K562 (cell line): ENCODE measurements around the gene AGPAT3. TPM values are rescaled to one million over a fixed set of nuclear protein-coding genes. Genes with fewer than 3 reads are reported as not detected.
A peak's percentile ranks its signal among the peaks of the same experiment; 100 is the strongest.

Source experiments
- ASH1L ChIP-seq: fragments of 450-650 bp; IDR thresholded peaks from 2 replicates; pipeline ENCODE4 v1.6.1; 2018; ENCODE audit warnings: borderline replicate concordance, mild to moderate bottlenecking, low read depth; ENCODE audit not compliant: partially characterized antibody
- CHD2 ChIP-seq: IDR thresholded peaks from 2 replicates; pipeline ENCODE4 v1.6.1; 2011; ENCODE audit warnings: low read depth, low read length
- DIDO1 ChIP-seq: fragments of 450-650 bp; IDR thresholded peaks from 2 replicates; pipeline ENCODE4 v1.6.1; 2016; ENCODE audit warnings: low read depth, missing biosample characterization, missing genetic modification characterization
- ESRRA ChIP-seq: fragments of 450-650 bp; IDR thresholded peaks from 2 replicates; pipeline ENCODE4 v1.6.1; 2014; ENCODE audit warnings: low read depth, mild to moderate bottlenecking, moderate library complexity, borderline replicate concordance
- HIVEP1 ChIP-seq: fragments of 250-450 bp; sonication (Bioruptor Pico); IDR thresholded peaks from 2 replicates; pipeline ENCODE4 v1.4.0; 2020; ENCODE audit warnings: mild to moderate bottlenecking
- ILF3 ChIP-seq: fragments of 450-650 bp; IDR thresholded peaks from 2 replicates; pipeline ENCODE4 v1.6.1; 2018; ENCODE audit warnings: antibody characterized with exemption, mild to moderate bottlenecking, moderate library complexity, borderline replicate concordance
- MBD2 ChIP-seq: sonication (generic); IDR thresholded peaks from 2 replicates; pipeline ENCODE4 v1.6.1; 2016; ENCODE audit warnings: low read depth, borderline replicate concordance
- MTA1 ChIP-seq: fragments of 450-650 bp; IDR thresholded peaks from 2 replicates; pipeline ENCODE4 v1.6.1; 2017; ENCODE audit warnings: borderline replicate concordance
- PATZ1 ChIP-seq: fragments of 250-450 bp; sonication (Bioruptor Pico); IDR thresholded peaks from 2 replicates; pipeline ENCODE4 v1.5.0; 2020; ENCODE audit warnings: mild to moderate bottlenecking, borderline replicate concordance
- RBM25 ChIP-seq: fragments of 200-400 bp; formaldehyde crosslinking; IDR thresholded peaks from 2 replicates; pipeline ENCODE4 v1.6.1; 2018; ENCODE audit warnings: low read length, low read depth, moderate library complexity; ENCODE audit not compliant: severe bottlenecking
- RCOR1 ChIP-seq, 2 experiments: IDR thresholded peaks; 2 replicates each; pipeline ENCODE4 v1.6.1; 2012; ENCODE audit warnings: low read depth in 2 of 2, low read length in 2 of 2, borderline replicate concordance in 1 of 2, improper control_type of control experiment in 1 of 2
- RREB1 ChIP-seq: fragments of 250-450 bp; sonication (Bioruptor Pico); IDR thresholded peaks from 2 replicates; pipeline ENCODE4 v1.4.0; 2020
- TSC22D4 ChIP-seq: fragments of 450-650 bp; IDR thresholded peaks from 2 replicates; pipeline ENCODE4 v1.6.1; 2016; ENCODE audit warnings: missing genetic modification characterization, missing biosample characterization, control low read depth
- ZNF184 ChIP-seq: sonication (generic); formaldehyde crosslinking; IDR thresholded peaks from 2 replicates; pipeline ENCODE4 v1.5.0; 2020; ENCODE audit warnings: missing genetic modification reagents
- ZNF224 ChIP-seq: sonication (generic); formaldehyde crosslinking; IDR thresholded peaks from 2 replicates; pipeline ENCODE4 v1.8.0; 2022; ENCODE audit warnings: mild to moderate bottlenecking, missing genetic modification reagents
- ZNF436 ChIP-seq: fragments of 250-450, 450-650 bp; sonication (Bioruptor Pico); formaldehyde crosslinking; IDR thresholded peaks from 2 replicates; pipeline ENCODE4 v1.7.0; 2020; ENCODE audit warnings: mild to moderate bottlenecking
- polyA plus RNA-seq, 8 experiments: library from polyadenylated mRNA; depleted of rRNA in 4 of 8; stranded (reverse) in 5 of 8; unstranded in 3 of 8; fragments of >200 nt; fragmentation: Nextera tagmentation in 2 of 8; fragmentation: Illumina TruSeq in 1 of 8; extraction: Ambion mirVana in 2 of 8; extraction: Trizol in 1 of 8; gene quantifications; 2 replicates each; pipeline versions ENCODE4 v1.2.1 to v1.2.3, GENCODE V29; 2011 to 2014; ENCODE audit warnings: inconsistent platforms in 1 of 8, missing spikeins in 1 of 8
- total RNA-seq, 7 experiments: library from RNA; depleted of rRNA in 6 of 7; stranded (reverse); fragments of >200 nt in 6 of 7; fragmentation: Illumina TruSeq in 2 of 7; extraction: Trizol in 2 of 7; gene quantifications; 2 replicates each; pipeline versions ENCODE4 v1.2.1 to v1.2.3, GENCODE V29; 2011 to 2021; ENCODE audit warnings: low replicate concordance in 1 of 7
- TF ChIP-seq, protein P1 (sequence below): fragments of 250-450 bp; sonication (Bioruptor Pico); IDR thresholded peaks from 2 replicates; pipeline ENCODE4 v1.4.0; 2020; ENCODE audit warnings: mild to moderate bottlenecking, moderate library complexity, borderline replicate concordance

The AGPAT3 gene
- total and polyA plus RNA-seq, 9 of the 15 experiments (the other 6 are each of a cell fraction or from before 2014, with no cell fraction given): 1.5 to 88.4 (median 35.7) TPM

DNA sequence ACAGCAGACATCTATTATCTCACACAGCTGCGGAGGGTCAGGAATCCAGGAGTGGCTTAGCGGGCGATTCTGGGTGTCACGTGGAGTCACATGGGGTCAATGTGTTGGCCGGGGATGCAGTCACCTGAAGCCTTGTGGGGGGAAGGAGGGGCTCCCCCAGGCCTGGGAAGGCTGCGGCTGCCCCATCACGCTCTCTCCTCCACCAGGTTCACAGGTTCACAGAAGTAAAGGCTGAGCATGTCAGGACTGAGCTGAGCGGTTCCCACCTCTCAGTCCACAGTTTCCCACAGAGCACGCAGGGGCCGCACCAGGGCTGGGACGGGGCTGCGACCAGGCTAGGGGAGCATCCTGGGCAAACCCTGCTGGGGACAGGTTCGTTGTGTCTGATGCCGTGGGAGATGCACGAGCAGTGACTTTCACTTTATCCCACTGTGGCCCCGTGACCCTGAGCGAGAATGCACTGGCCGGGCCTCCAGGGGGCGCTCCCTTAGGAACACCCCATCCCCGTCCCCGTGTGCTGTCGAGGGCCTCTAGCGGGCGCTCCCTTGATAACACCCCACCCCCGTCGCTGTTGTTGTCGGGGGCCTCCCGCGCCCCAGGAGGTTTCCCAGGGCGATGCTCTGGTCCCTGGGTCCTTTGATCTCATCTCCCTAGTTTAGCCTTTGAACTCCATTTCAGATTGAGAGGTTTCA, 73.9 kb downstream of the AGPAT3 start (continued):
- TF ChIP-seq, protein P1, sequence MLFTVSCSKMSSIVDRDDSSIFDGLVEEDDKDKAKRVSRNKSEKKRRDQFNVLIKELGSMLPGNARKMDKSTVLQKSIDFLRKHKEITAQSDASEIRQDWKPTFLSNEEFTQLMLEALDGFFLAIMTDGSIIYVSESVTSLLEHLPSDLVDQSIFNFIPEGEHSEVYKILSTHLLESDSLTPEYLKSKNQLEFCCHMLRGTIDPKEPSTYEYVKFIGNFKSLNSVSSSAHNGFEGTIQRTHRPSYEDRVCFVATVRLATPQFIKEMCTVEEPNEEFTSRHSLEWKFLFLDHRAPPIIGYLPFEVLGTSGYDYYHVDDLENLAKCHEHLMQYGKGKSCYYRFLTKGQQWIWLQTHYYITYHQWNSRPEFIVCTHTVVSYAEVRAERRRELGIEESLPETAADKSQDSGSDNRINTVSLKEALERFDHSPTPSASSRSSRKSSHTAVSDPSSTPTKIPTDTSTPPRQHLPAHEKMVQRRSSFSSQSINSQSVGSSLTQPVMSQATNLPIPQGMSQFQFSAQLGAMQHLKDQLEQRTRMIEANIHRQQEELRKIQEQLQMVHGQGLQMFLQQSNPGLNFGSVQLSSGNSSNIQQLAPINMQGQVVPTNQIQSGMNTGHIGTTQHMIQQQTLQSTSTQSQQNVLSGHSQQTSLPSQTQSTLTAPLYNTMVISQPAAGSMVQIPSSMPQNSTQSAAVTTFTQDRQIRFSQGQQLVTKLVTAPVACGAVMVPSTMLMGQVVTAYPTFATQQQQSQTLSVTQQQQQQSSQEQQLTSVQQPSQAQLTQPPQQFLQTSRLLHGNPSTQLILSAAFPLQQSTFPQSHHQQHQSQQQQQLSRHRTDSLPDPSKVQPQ (CRISPR knock-in tag): no peak
- no peak for TF ChIP-seq DIDO1
- peak; percentile 66; the same call in 1 of the 2 replicates for TF ChIP-seq RREB1 (CRISPR knock-in tag)
- TF ChIP-seq ILF3: 0 out of 2 replicates have a peak, but pooled peaks have one; percentile 56
- TF ChIP-seq ASH1L: no peak
- TF ChIP-seq TSC22D4 (tag): no peak
- no peak for TF ChIP-seq RBM25
- TF ChIP-seq HIVEP1 (CRISPR knock-in tag): no peak
- no peak; the same call in 1 of the 2 replicates for TF ChIP-seq ZNF224 (CRISPR knock-in tag)
- no peak for TF ChIP-seq MBD2
- TF ChIP-seq RCOR1 (IDR thresholded peaks at IDR 0.05; ENCODE audit: borderline replicate concordance in 1 of 2, low read depth in 2 of 2, low read length in 2 of 2): peak; percentile 72 to 93; a peak in 3 of 4 replicates
- peak; percentile 44 for TF ChIP-seq MTA1
- peak; percentile 90 for TF ChIP-seq ESRRA
- TF ChIP-seq ZNF436 (CRISPR knock-in tag): no peak
- TF ChIP-seq PATZ1 (CRISPR knock-in tag): no peak
- no peak; the same call in 1 of the 2 replicates for TF ChIP-seq CHD2
- no peak for TF ChIP-seq ZNF184 (CRISPR knock-in tag)
